ENCODE results near the gene SPRYD4. TPM values are rescaled to one million over a fixed set of nuclear protein-coding genes. Genes with fewer than 3 reads are reported as not detected.

Gene SPRYD4
- total RNA-seq: 3.2 TPM
- long read RNA-seq, full-length matches to known transcripts: 15 of 17 reads
- long read RNA-seq, partial matches to known transcripts: 0 of 17 reads
- long read RNA-seq, other reads (novel, unspliced or antisense): 2 of 17 reads

- TF ChIP-seq, protein P1, sequence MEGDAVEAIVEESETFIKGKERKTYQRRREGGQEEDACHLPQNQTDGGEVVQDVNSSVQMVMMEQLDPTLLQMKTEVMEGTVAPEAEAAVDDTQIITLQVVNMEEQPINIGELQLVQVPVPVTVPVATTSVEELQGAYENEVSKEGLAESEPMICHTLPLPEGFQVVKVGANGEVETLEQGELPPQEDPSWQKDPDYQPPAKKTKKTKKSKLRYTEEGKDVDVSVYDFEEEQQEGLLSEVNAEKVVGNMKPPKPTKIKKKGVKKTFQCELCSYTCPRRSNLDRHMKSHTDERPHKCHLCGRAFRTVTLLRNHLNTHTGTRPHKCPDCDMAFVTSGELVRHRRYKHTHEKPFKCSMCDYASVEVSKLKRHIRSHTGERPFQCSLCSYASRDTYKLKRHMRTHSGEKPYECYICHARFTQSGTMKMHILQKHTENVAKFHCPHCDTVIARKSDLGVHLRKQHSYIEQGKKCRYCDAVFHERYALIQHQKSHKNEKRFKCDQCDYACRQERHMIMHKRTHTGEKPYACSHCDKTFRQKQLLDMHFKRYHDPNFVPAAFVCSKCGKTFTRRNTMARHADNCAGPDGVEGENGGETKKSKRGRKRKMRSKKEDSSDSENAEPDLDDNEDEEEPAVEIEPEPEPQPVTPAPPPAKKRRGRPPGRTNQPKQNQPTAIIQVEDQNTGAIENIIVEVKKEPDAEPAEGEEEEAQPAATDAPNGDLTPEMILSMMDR (IDR thresholded peaks at IDR 0.05): peak; percentile 31
- intact Hi-C loops (cut with DNase I): loop anchor here (10.0 kb wide), 2 partner anchors 134 to 274 kb away; partner anchors contain the start of genes IL23A and PAN2
These were observed at the start of gene SPRYD4 for GRCh38 chr12:56468216-56469006. Gene SPRYD4 (plus strand): TSS chr12:56468578. CDS start chr12:56468592, 14 bp downstream.

DNA sequence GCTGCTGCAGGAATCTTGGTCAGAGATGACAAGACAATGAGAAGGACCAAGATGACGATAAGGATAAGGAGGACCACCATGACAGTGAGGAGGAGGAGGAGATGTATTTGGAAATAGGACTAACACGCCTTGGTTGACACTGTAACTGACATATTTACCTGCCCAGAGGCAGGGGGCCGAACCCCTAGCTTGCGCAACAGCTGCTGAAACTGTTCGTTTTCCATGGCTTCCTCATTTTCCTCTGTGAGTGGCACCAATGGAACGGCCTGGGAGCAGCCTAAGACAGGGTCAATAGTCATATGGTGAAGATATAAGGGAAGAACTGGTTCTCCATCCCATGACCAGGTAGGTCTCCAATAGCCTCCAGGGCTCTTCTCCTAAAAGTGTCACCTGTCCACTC, 48.0 kb upstream of the SPRYD4 start:
- Histone ChIP-seq H3K4me3 (no peak overlapping the region), H3K9me3 (no peaks in the 10 kb centered on the region), H3K27ac (no peak overlapping the region), H3K36me3 (peaks cover 30% of the 10 kb centered on the region), H3K4me1 (no peaks in the 10 kb centered on the region), H3K27me3 (no peaks in the 10 kb centered on the region)
- DNase-seq: no peak
- ATAC-seq: no peak
- TF ChIP-seq, protein P1 (IDR thresholded peaks at IDR 0.05): no peak
- intact Hi-C loops (cut with DNase I): no loop called here

More at GRCh38 chr12:56468216-56469006, at the start of gene SPRYD4:
- Histone ChIP-seq H3K27ac (peak within 1 kb of the TSS; percentile 95), H3K27me3 (no peaks in the 10 kb centered on the region), H3K4me1 (peaks cover 15% of the 10 kb centered on the region), H3K4me3 (peak within 1 kb of the TSS; percentile 99), H3K9me3 (no peaks in the 10 kb centered on the region), H3K36me3 (peaks cover 3% of the 10 kb centered on the region)
- ATAC-seq (peak; percentile 98), DNase-seq (peak; percentile 96)

DNA sequence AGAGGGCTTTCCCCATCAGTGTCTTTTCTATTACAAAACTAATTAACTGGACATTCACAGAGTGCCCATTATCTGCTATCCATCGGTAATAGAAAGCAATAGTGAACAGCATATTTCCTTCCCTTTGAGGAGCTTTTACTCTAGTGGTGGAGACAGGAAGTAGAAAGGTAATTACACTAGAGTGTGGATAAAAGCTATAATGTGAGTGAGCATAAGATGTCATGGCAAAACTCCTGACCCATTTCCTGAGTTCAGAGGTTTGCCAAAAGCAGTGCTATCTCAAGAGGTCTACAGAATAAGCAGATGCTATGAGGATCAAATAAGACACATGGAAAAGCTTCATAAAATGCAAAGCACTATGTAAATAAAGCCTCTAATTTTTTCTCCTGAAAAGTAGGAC, 43.2 kb upstream of the SPRYD4 start:
- intact Hi-C loops (cut with DNase I): no loop called here
- H3K27me3 ChIP-seq: no peaks in the 10 kb centered on the region
- no peak overlapping the region for H3K27ac ChIP-seq
- H3K36me3 ChIP-seq: peaks cover 26% of the 10 kb centered on the region
- no peaks in the 10 kb centered on the region for H3K4me1 ChIP-seq
- DNase-seq (no peak), ATAC-seq (no peak)
- no peaks in the 10 kb centered on the region for H3K9me3 ChIP-seq
- TF ChIP-seq, protein P1 (IDR thresholded peaks at IDR 0.05): no peak
- H3K4me3 ChIP-seq: no peak overlapping the region

DNA sequence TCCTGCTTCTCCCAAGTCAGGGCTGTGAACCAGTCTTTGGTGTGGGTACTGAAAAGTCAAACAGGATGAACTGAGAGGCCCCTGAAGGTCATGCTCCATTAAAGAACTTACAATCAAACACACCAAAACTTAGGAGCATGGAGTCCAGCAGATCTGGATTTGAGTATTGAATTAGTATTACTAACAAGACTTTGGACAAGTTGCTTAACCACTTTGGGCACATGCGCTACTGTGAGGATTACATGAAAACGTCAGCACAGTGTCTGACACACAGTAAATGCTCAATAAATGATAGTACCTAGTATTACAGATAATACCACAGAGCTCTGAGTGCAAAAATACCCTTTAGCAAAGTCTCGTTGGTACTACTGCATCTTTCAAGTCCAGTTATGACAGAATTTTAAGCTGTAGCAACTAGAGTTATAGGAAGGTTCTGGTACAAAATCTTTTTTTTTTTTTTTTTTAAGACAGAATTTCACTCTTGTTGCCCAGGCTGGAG, 42.4 kb upstream of the SPRYD4 start:
- TF ChIP-seq, protein P1 (IDR thresholded peaks at IDR 0.05): no peak
- intact Hi-C loops (cut with DNase I): no loop called here
- DNase-seq (no peak), ATAC-seq (no peak)
- Histone ChIP-seq H3K27me3 (no peaks in the 10 kb centered on the region), H3K4me3 (no peak overlapping the region), H3K9me3 (no peaks in the 10 kb centered on the region), H3K4me1 (no peaks in the 10 kb centered on the region), H3K27ac (no peak overlapping the region), H3K36me3 (peaks cover 26% of the 10 kb centered on the region)

- Histone ChIP-seq H3K9me3 (no peaks in the 10 kb centered on the region), H3K27me3 (no peaks in the 10 kb centered on the region), H3K27ac (no peak overlapping the region), H3K36me3 (peaks cover 6% of the 10 kb centered on the region), H3K4me3 (no peak overlapping the region), H3K4me1 (no peaks in the 10 kb centered on the region)
- TF ChIP-seq, protein P1 (IDR thresholded peaks at IDR 0.05): no peak
- intact Hi-C loops (cut with DNase I): no loop called here
- ATAC-seq (no peak), DNase-seq (no peak)
These were observed 37.1 kb upstream of the SPRYD4 start for GRCh38 chr12:56431288-56431687.

Data from upper lobe of right lung (tissue), 1 donor.